ENCODE data around the gene MAX. TPM values are rescaled to one million over a fixed set of nuclear protein-coding genes. Genes with fewer than 3 reads are reported as not detected.
"Not testable (repeated sequence)": the region's sequence is repeated elsewhere in the genome, so short reads cannot be mapped to it uniquely, and the experiment has no call there.

Gene MAX
- total RNA-seq, 1 experiment from 2014 or later: 125 TPM

DNA sequence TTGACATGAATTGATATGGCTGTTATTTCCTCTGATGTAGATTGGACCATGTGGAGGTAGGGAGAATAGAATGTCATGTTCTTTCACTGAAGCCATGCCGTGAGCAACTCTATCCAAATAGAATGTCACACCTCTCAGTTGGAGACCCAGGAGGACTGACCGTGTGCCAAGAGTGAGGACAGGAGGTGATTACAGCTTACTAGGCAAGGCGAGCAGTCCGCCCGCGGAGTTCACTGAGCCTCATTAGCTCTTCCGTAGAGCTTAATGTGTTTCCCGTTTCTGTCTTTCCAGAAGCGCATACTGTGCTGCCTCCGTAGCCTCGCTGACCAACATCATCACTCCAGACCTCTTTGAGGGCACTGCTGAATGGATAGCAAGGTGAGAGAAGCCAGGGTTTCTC, 70.0 kb downstream of the MAX start:
- H3K27me3 Mint-ChIP-seq (ENCODE audit: insufficient read depth, unreplicated experiment): no peaks in the 10 kb centered on the region

DNA sequence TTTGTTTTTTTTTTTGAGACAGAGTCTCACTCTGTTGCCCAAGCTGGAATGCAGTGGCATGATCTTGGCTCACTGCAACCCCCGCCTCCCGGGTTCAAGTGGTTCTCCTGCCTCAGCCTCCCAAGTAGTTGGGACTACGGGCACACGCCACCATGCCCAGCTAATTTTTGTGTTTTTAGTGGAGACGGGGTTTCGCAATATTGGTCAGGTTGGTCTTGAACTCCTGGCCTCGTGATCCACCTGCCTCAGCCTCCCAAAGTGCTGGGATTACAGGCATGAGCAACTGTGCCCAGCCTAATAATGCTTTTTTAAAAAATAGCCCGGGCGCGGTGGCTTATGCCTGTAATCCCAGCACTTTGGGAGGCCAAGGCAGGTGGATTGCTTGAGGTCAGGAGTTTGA, 71.0 kb downstream of the MAX start:
- H3K9me3 Mint-ChIP-seq (ENCODE audit: unreplicated experiment); H3K27me3 Mint-ChIP-seq (ENCODE audit: insufficient read depth, unreplicated experiment); H3K4me1 Mint-ChIP-seq (ENCODE audit: insufficient read depth, unreplicated experiment); POLR2A ChIA-PET; H3K4me3 Mint-ChIP-seq (ENCODE audit: unreplicated experiment); BruUV-seq (replicated peaks); DNase-seq (ENCODE audit: unreplicated experiment); intact Hi-C loops (cut with micrococcal nuclease); H3K27ac Mint-ChIP-seq (ENCODE audit: low read depth, unreplicated experiment): not testable (repeated sequence)
- peaks cover 26% of the 10 kb centered on the region for H3K36me3 Mint-ChIP-seq (ENCODE audit: insufficient read depth, unreplicated experiment)
- CTCF ChIA-PET: interaction anchor here (0.6 kb wide), 1 partner anchor 55 kb away, joined by 3 read pairs; no protein-coding TSS in a partner anchor

More for the DNA sequence above, 70.0 kb downstream of the MAX start:
- ChIA-PET POLR2A (no interaction called here), CTCF (no interaction called here)
- intact Hi-C loops (cut with micrococcal nuclease): no loop called here
- Mint-ChIP-seq H3K36me3 (ENCODE audit: insufficient read depth, unreplicated experiment) (peaks cover 18% of the 10 kb centered on the region), H3K4me3 (ENCODE audit: unreplicated experiment) (no peak overlapping the region), H3K27ac (ENCODE audit: low read depth, unreplicated experiment) (no peak overlapping the region), H3K9me3 (ENCODE audit: unreplicated experiment) (no peaks in the 10 kb centered on the region), H3K4me1 (ENCODE audit: insufficient read depth, unreplicated experiment) (peaks cover 5% of the 10 kb centered on the region)
- DNase-seq (ENCODE audit: unreplicated experiment): no peak
- BruUV-seq (replicated peaks): no TSS peak
- TF ChIP-seq, protein P1, sequence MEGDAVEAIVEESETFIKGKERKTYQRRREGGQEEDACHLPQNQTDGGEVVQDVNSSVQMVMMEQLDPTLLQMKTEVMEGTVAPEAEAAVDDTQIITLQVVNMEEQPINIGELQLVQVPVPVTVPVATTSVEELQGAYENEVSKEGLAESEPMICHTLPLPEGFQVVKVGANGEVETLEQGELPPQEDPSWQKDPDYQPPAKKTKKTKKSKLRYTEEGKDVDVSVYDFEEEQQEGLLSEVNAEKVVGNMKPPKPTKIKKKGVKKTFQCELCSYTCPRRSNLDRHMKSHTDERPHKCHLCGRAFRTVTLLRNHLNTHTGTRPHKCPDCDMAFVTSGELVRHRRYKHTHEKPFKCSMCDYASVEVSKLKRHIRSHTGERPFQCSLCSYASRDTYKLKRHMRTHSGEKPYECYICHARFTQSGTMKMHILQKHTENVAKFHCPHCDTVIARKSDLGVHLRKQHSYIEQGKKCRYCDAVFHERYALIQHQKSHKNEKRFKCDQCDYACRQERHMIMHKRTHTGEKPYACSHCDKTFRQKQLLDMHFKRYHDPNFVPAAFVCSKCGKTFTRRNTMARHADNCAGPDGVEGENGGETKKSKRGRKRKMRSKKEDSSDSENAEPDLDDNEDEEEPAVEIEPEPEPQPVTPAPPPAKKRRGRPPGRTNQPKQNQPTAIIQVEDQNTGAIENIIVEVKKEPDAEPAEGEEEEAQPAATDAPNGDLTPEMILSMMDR (IDR thresholded peaks at IDR 0.05; ENCODE audit: unreplicated experiment): no peak

- intact Hi-C loops (cut with micrococcal nuclease): no loop called here
- Mint-ChIP-seq H3K9me3 (ENCODE audit: unreplicated experiment) (no peaks in the 10 kb centered on the region), H3K36me3 (ENCODE audit: insufficient read depth, unreplicated experiment) (peaks cover 28% of the 10 kb centered on the region), H3K4me1 (ENCODE audit: insufficient read depth, unreplicated experiment) (no peaks in the 10 kb centered on the region), H3K27me3 (ENCODE audit: insufficient read depth, unreplicated experiment) (no peaks in the 10 kb centered on the region), H3K27ac (ENCODE audit: low read depth, unreplicated experiment) (no peak overlapping the region), H3K4me3 (ENCODE audit: unreplicated experiment) (no peak overlapping the region)
- no TSS peak for BruUV-seq (replicated peaks)
- CTCF ChIA-PET: interaction anchor here (0.9 kb wide), 1 partner anchor 9 kb away, joined by 4 read pairs; no protein-coding TSS in a partner anchor
- no peak for DNase-seq (ENCODE audit: unreplicated experiment)
- TF ChIP-seq, protein P1 (IDR thresholded peaks at IDR 0.05; ENCODE audit: unreplicated experiment): no peak
- POLR2A ChIA-PET: interaction anchor here (0.7 kb wide), 1 partner anchor 74 kb away, joined by 3 read pairs; no protein-coding TSS in a partner anchor
Observed at GRCh38 chr14:65028937-65029336, 73.4 kb downstream of the MAX start.

- Mint-ChIP-seq H3K27ac (ENCODE audit: low read depth, unreplicated experiment) (no peak overlapping the region), H3K4me1 (ENCODE audit: insufficient read depth, unreplicated experiment) (no peaks in the 10 kb centered on the region), H3K36me3 (ENCODE audit: insufficient read depth, unreplicated experiment) (peaks cover 25% of the 10 kb centered on the region), H3K27me3 (ENCODE audit: insufficient read depth, unreplicated experiment) (no peaks in the 10 kb centered on the region), H3K4me3 (ENCODE audit: unreplicated experiment) (no peak overlapping the region), H3K9me3 (ENCODE audit: unreplicated experiment) (no peaks in the 10 kb centered on the region)
- POLR2A ChIA-PET: interaction anchor here (0.9 kb wide), 1 partner anchor 22 kb away, joined by 3 read pairs; no protein-coding TSS in a partner anchor
- DNase-seq (ENCODE audit: unreplicated experiment): no peak
- TF ChIP-seq, protein P1 (IDR thresholded peaks at IDR 0.05; ENCODE audit: unreplicated experiment): no peak
- BruUV-seq (replicated peaks): no TSS peak
- intact Hi-C loops (cut with micrococcal nuclease): no loop called here
- CTCF ChIA-PET: interaction anchor here (1.0 kb wide), 1 partner anchor 8 kb away, joined by 3 read pairs; no protein-coding TSS in a partner anchor
Observed at GRCh38 chr14:65027127-65027799, 75.1 kb downstream of the MAX start.

All from MCF 10A (cell line).